GM13976 (cell line): ENCODE measurements around the gene CARD19.
A peak's percentile ranks its signal among the peaks of the same experiment; 100 is the strongest.

ENCODE experiments used
- DNase-seq: peaks from one replicate; pipeline ENCODE4 v3.0.0; 2012; ENCODE audit warnings: low spot score
- CTCF ChIP-seq: IDR thresholded peaks from 2 replicates; pipeline ENCODE4 v1.5.1; 2012; ENCODE audit warnings: borderline replicate concordance, mild to moderate bottlenecking; ENCODE audit not compliant: insufficient read depth; ENCODE audit errors: extremely low read depth, missing control alignments, control extremely low read depth
- in situ Hi-C: fragments of 300-500 bp; cut with MboI; formaldehyde crosslinking; loops from one replicate; pipeline ENCODE4 v1.12.0; 2022; ENCODE audit warnings: low sequenced_read_pairs, mixed read lengths, inconsistent platforms; ENCODE audit not compliant: unreplicated experiment

The CARD19 gene

DNA sequence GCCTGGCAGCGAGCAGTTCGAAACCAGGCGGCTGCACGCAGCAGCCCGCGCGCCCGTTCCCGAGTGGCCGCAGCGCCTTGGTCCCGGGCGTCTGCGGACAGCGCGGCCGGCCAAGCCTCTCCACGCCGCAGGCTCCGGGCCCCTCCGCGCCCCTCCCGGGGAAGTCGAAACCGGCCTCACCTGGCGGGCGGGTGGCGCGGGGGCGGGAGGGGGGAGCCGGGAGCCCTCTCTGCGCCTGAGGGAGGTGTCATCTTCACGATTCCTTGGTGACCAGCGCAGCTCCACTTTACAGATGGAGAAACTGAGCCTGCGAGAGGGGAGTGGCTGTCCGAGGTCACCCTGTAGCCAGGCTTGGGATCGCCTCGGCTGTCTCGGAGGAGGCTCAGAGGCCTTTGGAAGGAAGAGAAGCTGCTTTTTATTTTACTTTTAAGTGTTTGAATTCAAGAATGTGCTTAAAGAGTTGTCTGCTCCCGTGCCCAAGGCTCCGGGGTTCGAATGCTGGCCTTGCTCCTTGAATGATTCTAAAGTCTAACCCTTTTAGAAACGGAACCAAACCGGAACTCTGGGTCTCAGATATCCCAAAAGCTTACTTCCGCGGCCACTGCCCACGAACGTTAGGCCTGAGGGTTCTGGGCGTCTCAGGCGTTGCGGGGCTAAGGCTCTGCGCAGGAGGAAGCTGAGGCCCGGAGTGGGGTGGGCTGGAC, 36.9 kb upstream of the CARD19 start:
- in situ Hi-C loops, result no loop called here
- DNase-seq, result no peak
- TF ChIP-seq CTCF, result no peak

DNA sequence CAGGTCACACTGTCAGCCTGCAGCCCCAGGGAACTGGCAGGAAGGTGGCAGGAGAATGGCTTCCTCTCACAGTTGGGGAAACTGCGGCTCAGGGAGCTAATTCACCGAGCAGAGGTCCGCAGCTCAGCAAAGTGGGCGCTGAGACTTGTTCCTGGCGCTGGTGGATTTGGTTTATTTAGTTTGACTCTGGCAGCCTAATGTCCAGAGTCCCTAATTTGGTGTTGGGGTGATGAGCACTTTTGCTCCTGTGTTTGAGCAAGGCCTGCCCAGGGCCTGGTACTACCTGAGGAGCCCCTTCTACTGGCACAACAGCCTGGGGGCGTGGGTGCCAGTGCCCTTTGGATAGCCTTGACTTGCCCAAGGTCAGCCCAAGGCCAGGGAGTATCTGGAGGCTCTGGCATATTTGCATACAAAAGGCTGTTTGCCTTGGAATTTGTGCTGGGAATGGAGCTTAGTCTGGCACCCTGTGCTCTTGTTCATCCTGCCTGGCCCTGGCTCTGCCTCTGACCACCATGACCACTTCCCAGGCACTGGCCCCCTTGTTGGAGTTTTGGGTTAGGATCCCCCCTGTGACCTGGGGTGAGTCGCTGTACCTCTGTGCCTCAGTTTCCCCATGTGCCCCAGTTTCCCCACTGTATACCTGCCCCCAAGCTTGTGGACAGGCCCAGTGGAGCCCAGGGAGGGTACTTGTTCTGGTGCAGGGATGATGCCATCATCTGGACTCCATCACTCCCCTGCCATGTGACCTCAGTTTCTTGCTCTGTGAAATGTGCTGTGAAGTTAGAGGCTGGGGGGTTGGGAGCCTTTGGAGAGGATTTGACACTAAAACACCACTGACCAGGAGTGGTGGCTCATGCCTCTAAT, 36.1 kb upstream of the CARD19 start:
- in situ Hi-C loops, result no loop called here

GRCh38 chr9:93060746-93061259, 35.2 kb upstream of the CARD19 start:
- in situ Hi-C loops, result no loop called here
- no peak for TF ChIP-seq CTCF
- no peak for DNase-seq

More for the DNA sequence above, 36.1 kb upstream of the CARD19 start:
- DNase-seq, result no peak
- no peak for TF ChIP-seq CTCF

DNA sequence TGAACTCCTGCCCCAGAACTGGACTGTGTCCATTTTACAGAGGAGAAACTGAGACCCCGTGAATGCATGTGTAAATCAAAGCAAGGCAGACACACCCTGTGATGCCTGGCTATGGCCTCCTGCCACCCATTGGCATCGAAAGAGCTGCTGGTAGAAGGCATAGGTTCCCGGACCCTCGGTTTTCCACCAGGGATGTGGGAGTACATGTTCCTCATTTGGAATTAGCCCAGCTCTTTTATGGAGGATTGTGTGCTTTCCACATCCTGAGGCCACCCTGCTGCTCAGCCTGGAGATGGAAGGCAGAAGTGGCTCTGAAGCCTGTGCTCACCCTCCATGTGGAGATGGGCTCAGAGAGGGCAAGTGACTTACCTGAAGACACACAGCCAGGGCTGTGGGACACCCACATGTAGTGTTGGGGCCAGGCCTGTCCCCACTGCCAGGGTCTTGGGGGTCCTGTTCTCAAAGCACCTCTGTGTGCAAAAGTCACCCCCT, 34.7 kb upstream of the CARD19 start:
- DNase-seq, result no peak
- no peak for TF ChIP-seq CTCF
- in situ Hi-C loops, result no loop called here

DNA sequence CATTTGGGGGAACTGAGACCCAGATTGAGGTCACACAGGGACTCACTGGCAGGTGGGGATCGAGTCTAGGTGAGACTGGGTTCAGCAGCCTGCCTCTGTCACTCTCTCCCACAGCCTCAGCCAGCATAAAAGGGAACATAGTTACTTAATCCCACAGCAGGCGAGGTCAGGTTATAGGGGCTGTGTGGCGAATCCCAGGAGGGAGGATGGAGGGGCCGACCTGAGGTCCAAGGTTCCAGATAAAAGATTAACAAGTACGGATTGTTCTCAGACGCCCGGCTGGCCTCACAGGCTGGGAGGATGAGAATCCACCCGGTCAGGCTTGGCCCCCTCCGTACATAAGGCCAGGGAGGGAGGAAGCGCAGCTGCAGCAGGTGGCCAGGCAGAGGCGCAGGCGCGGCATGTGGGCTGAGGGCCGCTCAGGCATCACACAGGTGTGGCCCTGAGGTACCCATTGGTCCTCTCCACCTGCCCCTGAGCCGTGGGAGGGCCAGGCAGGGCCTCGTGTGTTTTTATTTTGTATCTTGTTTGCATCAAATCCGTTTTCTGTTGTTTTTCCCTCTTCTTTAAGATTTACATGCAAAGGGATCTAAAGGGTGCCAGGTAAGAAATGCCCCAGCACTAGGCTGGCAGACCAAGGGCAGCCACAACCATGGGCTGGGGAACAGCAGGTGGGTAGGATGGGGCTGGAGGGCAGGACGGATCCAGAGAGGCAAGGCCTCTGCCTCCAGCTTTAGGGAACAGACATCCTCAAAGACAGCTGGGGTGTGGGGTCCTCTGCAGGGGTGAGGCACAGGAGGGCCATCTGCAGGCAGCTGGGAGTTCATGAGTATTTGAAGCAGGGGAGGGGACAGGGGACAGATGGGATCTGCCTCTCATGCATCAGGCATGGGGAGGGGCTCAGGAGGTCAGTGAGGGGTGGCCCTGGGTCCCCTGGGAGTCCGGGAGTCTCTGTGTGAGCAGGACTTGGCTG, 33.9 kb upstream of the CARD19 start:
- in situ Hi-C loops, result no loop called here
- peak; percentile 77 for DNase-seq

More for the DNA sequence above, 33.9 kb upstream of the CARD19 start:
- TF ChIP-seq CTCF, result peak; percentile 27
